Smooth muscle cell (in vitro differentiated cells): ENCODE results near the gene LRGUK. TPM values are rescaled to one million over a fixed set of nuclear protein-coding genes. Genes with fewer than 3 reads are reported as not detected.

Experiments used
- DNase-seq: peaks from one replicate; lab custom pipeline; 2025; ENCODE audit not compliant: unreplicated experiment; lab: John Stamatoyannopoulos, UW
- H2AFZ ChIP-seq: fragments of 200-600 bp; sonication (generic); 2 replicates; pipeline ENCODE4 v1.6.0; 2016; ENCODE audit warnings: antibody characterized with exemption, low read depth, mild to moderate bottlenecking
- H3F3A ChIP-seq: fragments of 200-600 bp; sonication (generic); 2 replicates; pipeline ENCODE4 v1.6.0; 2017; ENCODE audit warnings: antibody characterized with exemption, low read depth
- H3K27ac ChIP-seq: fragments of 200-600 bp; sonication (generic); 2 replicates; pipeline ENCODE4 v1.5.1; 2016; ENCODE audit warnings: low read depth, mild to moderate bottlenecking
- H3K27me3 ChIP-seq: fragments of 200-600 bp; sonication (generic); 2 replicates; pipeline ENCODE4 v1.6.1; 2016; ENCODE audit warnings: low read depth, mild to moderate bottlenecking
- H3K36me3 ChIP-seq: fragments of 200-600 bp; sonication (generic); 2 replicates; pipeline ENCODE4 v1.5.1; 2016; ENCODE audit warnings: low read depth
- H3K4me1 ChIP-seq: fragments of 200-600 bp; sonication (generic); 2 replicates; pipeline ENCODE4 v1.5.1; 2016; ENCODE audit warnings: low read depth
- H3K4me2 ChIP-seq: fragments of 200-600 bp; sonication (generic); 2 replicates; pipeline ENCODE4 v1.6.0; 2016; ENCODE audit warnings: mild to moderate bottlenecking
- H3K4me3 ChIP-seq: fragments of 200-600 bp; sonication (generic); 2 replicates; pipeline ENCODE4 v1.5.1; 2016; ENCODE audit warnings: mild to moderate bottlenecking
- H3K79me2 ChIP-seq: fragments of 200-600 bp; sonication (generic); 2 replicates; pipeline ENCODE4 v1.6.0; 2016; ENCODE audit warnings: low read depth, mild to moderate bottlenecking
- H3K9ac ChIP-seq: fragments of 200-600 bp; sonication (generic); 2 replicates; pipeline ENCODE4 v1.6.0; 2016; ENCODE audit warnings: low read depth
- H3K9me3 ChIP-seq: fragments of 200-600 bp; sonication (generic); replicated peaks from 2 replicates; pipeline ENCODE4 v1.5.1; 2016; ENCODE audit warnings: low read depth
- H4K20me1 ChIP-seq: fragments of 200-600 bp; sonication (generic); 2 replicates; pipeline ENCODE4 v1.6.0; 2016; ENCODE audit warnings: low read depth
- CTCF ChIP-seq: fragments of 200-600 bp; sonication (generic); IDR thresholded peaks from 2 replicates; pipeline ENCODE4 v1.5.1; 2017; ENCODE audit warnings: borderline replicate concordance, mild to moderate bottlenecking, antibody characterized with exemption; ENCODE audit not compliant: insufficient read depth, poor library complexity, severe bottlenecking
- WGBS: methylation state at CpG from one replicate; pipeline ENCODE4 v1.1.7; 2016; ENCODE audit warnings: low lambda C conversion rate; 5-methylcytosine and 5-hydroxymethylcytosine counted together
- polyA plus RNA-seq: library from polyadenylated mRNA; unstranded; fragments of >200 nt; fragmentation: Nextera tagmentation; extraction: Ambion mirVana; gene quantifications from 2 replicates; pipeline ENCODE4 v1.2.1, GENCODE V29; 2016
- total RNA-seq: library from RNA; depleted of rRNA; stranded (reverse); fragments of >200 nt; gene quantifications from 2 replicates; pipeline ENCODE4 v1.2.3, GENCODE V29; 2014

Gene LRGUK
- total and polyA plus RNA-seq, 2 experiments from 2014 or later = 0.18 TPM; not detected in 1

- TF ChIP-seq CTCF = no peak
- Histone ChIP-seq H3K27ac (no peak overlapping the region), H3K36me3 (no peaks in the 10 kb centered on the region), H3F3A (no peaks in the 10 kb centered on the region), H3K79me2 (no peaks in the 10 kb centered on the region), H3K4me2 (no peak overlapping the region), H4K20me1 (no peaks in the 10 kb centered on the region), H3K4me1 (peaks cover 9% of the 10 kb centered on the region), H3K9ac (no peak overlapping the region), H3K4me3 (no peak overlapping the region), H2AFZ (no peak overlapping the region), H3K27me3 (no peaks in the 10 kb centered on the region), H3K9me3 (no peaks in the 10 kb centered on the region)
- WGBS = 83% methylated on average over 7 of the region's 7 CpGs
- DNase-seq = no peak
Measured at GRCh38 chr7:134201569-134202261, 74.6 kb downstream of the LRGUK start.

- TF ChIP-seq CTCF = no peak
Measured at GRCh38 chr7:134203186-134203889, 76.2 kb downstream of the LRGUK start.

DNA sequence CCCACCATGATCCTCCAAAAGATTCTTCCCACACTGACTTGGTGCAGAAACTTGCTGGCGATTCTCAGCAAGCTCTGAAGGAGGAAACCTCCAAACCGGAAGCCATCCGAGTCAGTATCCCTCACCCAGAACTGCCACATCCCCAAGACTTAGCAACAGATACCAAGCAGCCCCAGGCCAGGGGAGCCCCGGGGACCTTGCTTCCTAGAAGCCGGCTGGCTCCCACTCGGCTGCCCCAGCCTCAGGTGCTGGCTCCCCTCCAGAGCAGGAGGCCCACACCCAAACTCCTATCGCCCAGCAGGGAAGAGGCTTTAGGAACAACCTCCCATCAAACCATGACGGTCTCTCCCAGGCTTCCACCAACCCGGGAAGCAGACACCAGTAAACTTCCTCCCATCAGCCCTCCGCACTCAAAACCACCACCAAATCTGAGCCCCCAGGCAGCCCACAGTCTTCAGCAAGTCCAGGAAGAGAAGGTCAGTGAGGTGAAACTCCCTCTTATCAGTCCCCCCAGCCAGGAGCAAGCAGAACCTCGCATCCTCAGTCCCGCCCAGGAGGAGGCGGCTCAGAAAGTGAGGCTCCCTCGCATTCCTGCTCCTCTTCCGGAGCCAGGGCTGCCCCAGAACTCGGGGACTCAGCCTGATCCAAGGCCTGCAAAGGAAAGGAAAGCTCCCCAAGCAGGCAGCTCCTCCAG is 82.3 kb downstream of the LRGUK start:
- TF ChIP-seq CTCF = no peak
- no peaks in the 10 kb centered on the region for H3K36me3 ChIP-seq
- H3K9me3 ChIP-seq = no peaks in the 10 kb centered on the region
- H3K9ac ChIP-seq = no peak overlapping the region
- no peak overlapping the region for H3K4me3 ChIP-seq
- no peak overlapping the region for H3K4me2 ChIP-seq
- H3F3A ChIP-seq = no peaks in the 10 kb centered on the region
- no peak overlapping the region for H2AFZ ChIP-seq
- H3K79me2 ChIP-seq = no peaks in the 10 kb centered on the region
- no peaks in the 10 kb centered on the region for H4K20me1 ChIP-seq
- H3K4me1 ChIP-seq = no peaks in the 10 kb centered on the region
- no peak overlapping the region for H3K27ac ChIP-seq
- H3K27me3 ChIP-seq = no peaks in the 10 kb centered on the region
- WGBS = 91% methylated on average over 16 of the region's 16 CpGs
- no peak for DNase-seq

More at GRCh38 chr7:134203186-134203889, 76.2 kb downstream of the LRGUK start:
- H3K27ac ChIP-seq = no peak overlapping the region
- H3K9me3 ChIP-seq = no peaks in the 10 kb centered on the region
- H3K4me1 ChIP-seq = no peaks in the 10 kb centered on the region
- H3F3A ChIP-seq = no peaks in the 10 kb centered on the region
- no peaks in the 10 kb centered on the region for H3K27me3 ChIP-seq
- no peaks in the 10 kb centered on the region for H3K79me2 ChIP-seq
- no peaks in the 10 kb centered on the region for H4K20me1 ChIP-seq
- H3K4me3 ChIP-seq = no peak overlapping the region
- no peak overlapping the region for H2AFZ ChIP-seq
- no peak for DNase-seq
- H3K4me2 ChIP-seq = no peak overlapping the region
- 90% methylated on average over 4 of the region's 4 CpGs for WGBS
- H3K9ac ChIP-seq = no peak overlapping the region
- H3K36me3 ChIP-seq = no peaks in the 10 kb centered on the region
